Mucosa of rectum (tissue), 2 donors: ENCODE measurements around the gene TBC1D22A.

Source experiments
- H3K27ac ChIP-seq, 2 donors: one replicate each; pipeline ENCODE4 v1.7.0; 2013; ENCODE audit warnings: inconsistent platforms in 2 of 2, low read depth in 2 of 2, low read length in 2 of 2
- H3K27me3 ChIP-seq, 2 donors: one replicate each; pipeline ENCODE4 v1.7.0; 2013; ENCODE audit warnings: low read length in 2 of 2; ENCODE audit not compliant: control insufficient read depth in 2 of 2, insufficient read depth in 2 of 2
- H3K36me3 ChIP-seq, 2 donors: one replicate each; pipeline ENCODE4 v1.7.0; 2013; ENCODE audit warnings: low read length in 2 of 2; ENCODE audit not compliant: control insufficient read depth in 2 of 2, insufficient read depth in 2 of 2
- H3K4me1 ChIP-seq, 2 donors: one replicate each; pipeline ENCODE4 v1.7.0; 2013; ENCODE audit warnings: low read length in 2 of 2, mild to moderate bottlenecking in 1 of 2; ENCODE audit not compliant: control insufficient read depth in 2 of 2, insufficient read depth in 2 of 2
- H3K4me3 ChIP-seq, 2 donors: one replicate each; pipeline ENCODE4 v1.7.0; 2013; ENCODE audit warnings: low read length in 2 of 2
- H3K9ac ChIP-seq, 2 donors: one replicate each; pipeline ENCODE4 v1.7.0; 2013; ENCODE audit warnings: low read length in 2 of 2, low read depth in 1 of 2, mild to moderate bottlenecking in 1 of 2
- H3K9me3 ChIP-seq, 2 donors: one replicate each; pipeline ENCODE4 v1.7.0; 2013; ENCODE audit warnings: low read length in 2 of 2; ENCODE audit not compliant: control insufficient read depth in 2 of 2
- donor health status: healthy.
- donor health status: Normal muscosa, but diverticular disease.

The TBC1D22A gene

DNA sequence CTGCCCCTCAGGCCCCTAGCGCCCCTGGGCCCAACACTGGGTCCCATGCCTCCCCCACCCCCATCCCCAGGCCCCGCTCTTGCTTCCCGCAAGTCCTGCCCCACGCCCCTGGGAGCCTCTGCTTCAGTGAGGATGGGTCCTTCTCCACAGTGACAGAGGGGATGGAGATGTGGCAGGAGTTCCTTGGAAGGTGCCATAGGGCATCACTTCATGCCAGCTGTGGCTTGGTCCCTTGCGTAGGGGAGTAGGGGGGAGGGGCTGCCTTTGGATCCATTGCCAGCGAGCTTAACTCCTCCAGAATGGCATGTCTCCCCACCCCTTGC is 9.5 kb upstream of the TBC1D22A start:
- Histone ChIP-seq H3K9me3 (peaks cover 0 to 2% of the 10 kb centered on the region in 2 donors), H3K9ac (no peak overlapping the region), H3K27ac (peak overlapping the region; percentile 94 to 95), H3K27me3 (no peaks in the 10 kb centered on the region), H3K4me3 (no peak overlapping the region), H3K4me1 (peaks cover 44 to 46% of the 10 kb centered on the region in 2 donors), H3K36me3 (no peaks in the 10 kb centered on the region)

DNA sequence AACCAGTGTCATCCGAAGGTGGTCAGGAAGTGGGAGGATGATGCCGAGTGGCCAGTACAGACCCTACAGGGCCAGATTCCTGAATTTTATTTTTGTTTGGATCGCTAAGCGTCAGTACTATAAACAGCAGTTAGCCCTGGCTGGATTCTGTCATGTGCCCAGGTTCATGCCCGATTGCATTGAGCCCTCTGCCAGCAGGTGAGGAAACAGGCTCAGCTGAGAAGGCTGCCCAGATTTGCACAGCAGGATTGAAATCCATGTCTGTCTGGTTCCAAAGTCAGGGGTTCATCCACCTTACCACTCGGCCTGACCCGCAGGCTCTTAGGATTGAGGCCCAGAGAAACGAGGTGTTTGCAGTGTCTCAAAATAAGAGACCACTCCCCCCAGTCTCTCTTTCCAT is 9.1 kb upstream of the TBC1D22A start:
- H3K4me1 ChIP-seq: peaks cover 46 to 47% of the 10 kb centered on the region in 2 donors
- no peaks in the 10 kb centered on the region for H3K27me3 ChIP-seq
- H3K9me3 ChIP-seq: peaks cover 0 to 2% of the 10 kb centered on the region in 2 donors
- H3K36me3 ChIP-seq: no peaks in the 10 kb centered on the region
- peak overlapping the region; percentile 94 to 95 for H3K27ac ChIP-seq
- H3K9ac ChIP-seq: peak overlapping the region in 1 of 2 donors; percentile 67
- H3K4me3 ChIP-seq: no peak overlapping the region

DNA sequence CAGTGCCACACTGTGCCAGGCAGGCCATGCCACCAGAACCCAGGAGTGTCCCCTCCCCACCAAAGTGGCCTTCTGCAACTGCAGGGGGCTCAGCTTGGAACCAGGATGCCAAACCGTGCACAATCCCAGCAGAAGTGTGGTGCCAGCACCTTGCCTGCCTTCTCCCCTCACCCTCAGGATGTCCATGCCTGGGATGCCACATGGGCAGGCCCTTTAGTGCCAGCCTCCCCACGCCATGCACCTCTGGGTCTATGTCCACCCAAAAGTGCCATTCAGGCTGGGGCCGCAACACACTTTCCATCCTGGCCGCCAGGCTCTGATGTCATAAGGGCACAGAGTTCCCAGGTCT is 8.7 kb upstream of the TBC1D22A start:
- no peaks in the 10 kb centered on the region for H3K27me3 ChIP-seq
- no peaks in the 10 kb centered on the region for H3K36me3 ChIP-seq
- peak overlapping the region; percentile 14 to 37 for H3K4me3 ChIP-seq
- H3K9ac ChIP-seq: peak overlapping the region; percentile 67 to 70
- peaks cover 0 to 2% of the 10 kb centered on the region in 2 donors for H3K9me3 ChIP-seq
- H3K4me1 ChIP-seq: peaks cover 46 to 51% of the 10 kb centered on the region in 2 donors
- H3K27ac ChIP-seq: peak overlapping the region; percentile 94 to 95

DNA sequence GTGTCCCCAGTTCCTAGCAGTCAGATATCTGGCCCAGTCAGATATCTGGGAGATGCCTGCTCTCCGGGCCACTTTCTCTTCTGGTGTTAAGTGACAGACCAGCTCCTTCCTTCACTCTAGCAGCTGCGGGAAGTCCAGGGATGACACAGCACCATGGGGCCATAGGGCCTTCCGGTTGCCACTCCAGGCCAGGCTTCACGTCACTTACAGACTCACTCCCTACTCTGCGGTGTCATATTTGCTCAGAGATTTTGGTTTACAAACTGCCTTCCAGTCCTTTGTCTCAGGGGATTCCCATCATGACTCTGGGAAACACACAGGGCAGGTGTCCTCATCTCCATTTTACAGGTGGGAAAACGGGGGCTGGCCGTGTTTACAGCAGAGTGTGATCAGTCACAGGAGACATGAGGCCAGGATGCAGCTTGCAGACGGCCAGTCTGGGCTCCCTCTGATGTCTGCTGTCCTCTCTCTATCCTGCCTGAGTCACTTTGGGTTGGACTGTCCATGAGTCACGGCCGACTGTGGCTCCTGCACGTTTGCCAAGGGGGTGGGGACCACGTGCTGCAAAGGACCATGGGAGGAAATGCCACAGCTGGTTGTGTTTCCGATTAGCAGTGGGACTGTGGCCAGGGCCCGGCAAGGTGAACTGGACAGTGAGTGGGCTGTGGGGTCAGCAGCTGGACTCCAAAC is 8.2 kb upstream of the TBC1D22A start:
- Histone ChIP-seq H3K27me3 (no peaks in the 10 kb centered on the region), H3K4me1 (peaks cover 49 to 55% of the 10 kb centered on the region in 2 donors), H3K4me3 (peak overlapping the region; percentile 14 to 37), H3K9ac (peak overlapping the region; percentile 67 to 70), H3K36me3 (no peaks in the 10 kb centered on the region), H3K27ac (peak overlapping the region; percentile 94 to 95), H3K9me3 (peaks cover 0 to 2% of the 10 kb centered on the region in 2 donors)

DNA sequence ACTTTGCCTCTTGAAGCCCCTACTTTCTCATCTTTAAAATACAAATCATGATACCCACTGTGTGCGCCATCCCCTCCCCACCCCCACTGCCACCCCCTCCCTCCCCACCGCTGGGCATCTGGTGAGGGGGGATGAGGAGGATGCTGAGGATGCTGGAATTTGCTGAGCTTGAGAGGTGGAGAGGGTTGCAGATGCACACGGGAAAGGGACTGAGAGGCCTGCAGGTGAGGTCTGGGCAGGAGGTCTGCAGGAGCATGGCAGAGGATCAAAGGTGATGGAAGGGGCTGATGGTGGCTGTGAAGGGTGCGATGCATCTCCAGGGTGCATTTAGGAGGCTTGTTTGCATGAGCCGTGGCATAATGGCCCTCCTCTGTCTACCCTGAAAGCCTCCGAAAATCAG is 7.6 kb upstream of the TBC1D22A start:
- peak overlapping the region in 1 of 2 donors; percentile 20 for H3K4me3 ChIP-seq
- H3K9ac ChIP-seq: peak overlapping the region in 1 of 2 donors; percentile 67
- H3K9me3 ChIP-seq: peaks cover 0 to 2% of the 10 kb centered on the region in 2 donors
- peak overlapping the region; percentile 94 to 95 for H3K27ac ChIP-seq
- H3K27me3 ChIP-seq: no peaks in the 10 kb centered on the region
- H3K4me1 ChIP-seq: peaks cover 48 to 54% of the 10 kb centered on the region in 2 donors
- H3K36me3 ChIP-seq: no peaks in the 10 kb centered on the region

DNA sequence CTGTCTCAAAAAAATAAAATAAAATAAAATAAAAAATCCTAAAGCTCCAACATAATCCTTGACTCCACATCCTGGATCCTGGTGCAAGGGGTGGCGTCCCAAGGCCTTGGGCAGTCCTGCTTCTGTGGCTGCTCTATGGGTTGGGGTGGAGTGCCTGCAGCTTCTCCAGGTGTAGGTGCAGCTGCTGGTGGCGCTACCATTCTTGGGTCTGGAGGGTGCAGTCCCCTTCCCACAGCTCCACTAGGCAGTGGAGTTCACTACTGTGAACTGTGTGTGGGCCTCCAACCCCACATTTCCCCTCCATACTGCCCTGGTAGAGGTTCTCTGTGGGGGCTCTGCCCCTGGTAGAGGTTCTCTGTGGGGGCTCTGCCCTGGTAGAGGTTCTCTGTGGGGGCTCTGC is 6.9 kb upstream of the TBC1D22A start:
- H3K4me3 ChIP-seq: no peak overlapping the region
- no peak overlapping the region for H3K27ac ChIP-seq
- peaks cover 0 to 2% of the 10 kb centered on the region in 2 donors for H3K9me3 ChIP-seq
- no peaks in the 10 kb centered on the region for H3K27me3 ChIP-seq
- peaks cover 41 to 49% of the 10 kb centered on the region in 2 donors for H3K4me1 ChIP-seq
- H3K9ac ChIP-seq: no peak overlapping the region
- no peaks in the 10 kb centered on the region for H3K36me3 ChIP-seq

DNA sequence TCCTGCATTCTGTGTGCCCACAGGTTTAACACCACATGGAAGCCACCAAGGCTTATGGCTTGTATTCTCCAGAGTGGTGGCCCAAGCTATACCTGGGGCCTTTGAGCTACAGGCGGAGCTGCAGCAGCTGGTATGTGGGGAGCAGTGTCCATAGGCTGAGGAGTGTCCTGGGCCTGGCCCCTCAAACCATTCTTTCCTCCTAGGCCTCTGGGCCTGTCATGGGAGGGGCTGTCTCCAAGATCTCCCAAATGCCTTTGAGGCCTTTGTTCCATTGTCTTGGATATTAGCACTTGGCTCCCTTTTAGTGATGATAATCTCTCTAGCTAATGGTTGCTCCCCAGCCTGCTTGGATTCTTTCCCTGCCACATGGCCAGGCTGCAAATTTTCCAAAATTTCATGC is 6.4 kb upstream of the TBC1D22A start:
- no peaks in the 10 kb centered on the region for H3K27me3 ChIP-seq
- no peak overlapping the region for H3K4me3 ChIP-seq
- peaks cover 36 to 48% of the 10 kb centered on the region in 2 donors for H3K4me1 ChIP-seq
- no peaks in the 10 kb centered on the region for H3K36me3 ChIP-seq
- no peak overlapping the region for H3K27ac ChIP-seq
- peaks cover 0 to 2% of the 10 kb centered on the region in 2 donors for H3K9me3 ChIP-seq
- H3K9ac ChIP-seq: no peak overlapping the region

DNA sequence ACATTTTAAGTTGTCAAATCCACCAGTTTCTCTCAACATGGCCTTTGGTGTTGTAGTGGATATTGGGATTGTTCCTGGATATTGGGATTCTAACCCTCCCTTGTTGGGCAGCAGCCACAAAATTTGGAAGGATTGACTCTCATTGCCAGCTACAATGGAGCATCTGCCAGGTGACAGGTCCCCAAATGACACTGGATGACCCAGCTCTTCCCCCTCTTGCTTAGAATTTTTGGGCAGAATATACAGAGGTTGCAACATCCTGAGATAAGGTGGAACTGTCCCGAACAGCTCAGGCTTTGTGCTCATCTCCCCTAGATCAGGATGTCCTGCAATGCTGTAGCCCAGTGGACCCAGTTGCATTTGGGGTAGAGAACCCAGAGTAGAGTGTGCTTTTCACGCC is 5.3 kb upstream of the TBC1D22A start:
- Histone ChIP-seq H3K9ac (no peak overlapping the region), H3K27me3 (no peaks in the 10 kb centered on the region), H3K27ac (no peak overlapping the region), H3K4me3 (no peak overlapping the region), H3K9me3 (peaks cover 0 to 2% of the 10 kb centered on the region in 2 donors), H3K36me3 (no peaks in the 10 kb centered on the region), H3K4me1 (peaks cover 37 to 49% of the 10 kb centered on the region in 2 donors)

DNA sequence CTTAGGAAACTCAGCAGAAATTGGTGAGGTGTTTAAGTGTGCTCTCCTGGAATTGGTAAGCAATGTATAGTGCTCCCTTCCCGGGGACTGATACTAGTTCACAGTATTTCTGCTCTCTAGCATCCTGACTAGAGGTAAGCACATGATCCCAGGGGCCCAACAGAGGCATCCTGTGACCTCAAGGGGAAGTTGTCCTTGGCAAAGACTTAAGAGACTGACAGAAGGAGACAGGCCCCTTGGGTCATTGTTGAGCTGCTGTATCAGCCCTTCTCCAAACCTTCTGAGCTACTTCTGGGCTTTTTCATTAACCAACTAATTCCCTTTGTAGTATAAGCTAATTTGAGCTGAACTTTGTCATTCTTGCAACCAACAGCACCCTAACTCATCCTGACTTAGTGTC is 4.3 kb upstream of the TBC1D22A start:
- H3K36me3 ChIP-seq: no peaks in the 10 kb centered on the region
- peaks cover 33 to 46% of the 10 kb centered on the region in 2 donors for H3K4me1 ChIP-seq
- H3K4me3 ChIP-seq: no peak overlapping the region
- peaks cover 0 to 2% of the 10 kb centered on the region in 2 donors for H3K9me3 ChIP-seq
- no peak overlapping the region for H3K9ac ChIP-seq
- no peak overlapping the region for H3K27ac ChIP-seq
- H3K27me3 ChIP-seq: no peaks in the 10 kb centered on the region

DNA sequence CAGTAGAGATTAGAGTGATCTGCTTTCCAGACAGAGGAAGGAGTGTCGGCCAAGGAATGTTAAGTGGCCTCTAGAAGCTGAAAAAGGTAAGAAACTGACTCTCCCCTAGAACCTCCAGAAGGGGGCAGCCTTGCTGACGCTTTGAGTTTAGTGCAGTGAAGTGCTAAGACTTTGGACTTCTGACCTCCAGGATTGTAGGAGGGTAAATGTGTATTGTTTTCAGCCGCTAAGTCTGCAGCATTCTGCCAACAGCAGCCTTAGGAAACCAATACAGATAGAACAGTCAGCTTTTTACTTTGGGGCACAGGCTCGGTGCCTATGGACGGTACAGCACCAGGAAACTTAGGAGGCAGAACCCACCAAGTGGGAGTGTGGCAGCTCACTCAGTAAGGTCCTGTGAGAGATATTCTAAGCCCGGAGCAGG is 3.6 kb upstream of the TBC1D22A start:
- no peaks in the 10 kb centered on the region for H3K36me3 ChIP-seq
- H3K4me1 ChIP-seq: peaks cover 31 to 45% of the 10 kb centered on the region in 2 donors
- H3K4me3 ChIP-seq: no peak overlapping the region
- peak overlapping the region in 1 of 2 donors; percentile 41 for H3K9ac ChIP-seq
- peak overlapping the region; percentile 31 to 57 for H3K27ac ChIP-seq
- peaks cover 0 to 2% of the 10 kb centered on the region in 2 donors for H3K9me3 ChIP-seq
- H3K27me3 ChIP-seq: no peaks in the 10 kb centered on the region
